Keratinocyte (primary cell): Measurements from ENCODE around the gene STK11IP.

Source experiments
- EZH2 ChIP-seq: IDR thresholded peaks from one replicate; pipeline ENCODE4 v1.6.1; 2012; ENCODE audit warnings: inconsistent platforms, mild to moderate bottlenecking, low read length, moderate library complexity
- TF ChIP-seq, protein P1 (sequence below), 3 experiments: IDR thresholded peaks in 1 of 3; conservative IDR thresholded peaks in 1 of 3; optimal IDR thresholded peaks in 1 of 3; 2 replicates in 2 of 3; 3 replicates in 1 of 3; pipeline versions ENCODE3 to v1.5.1; 2011; ENCODE audit warnings: low read length in 3 of 3, mild to moderate bottlenecking in 3 of 3, moderate library complexity in 2 of 3, control low read depth in 1 of 3, inconsistent platforms in 1 of 3; ENCODE audit not compliant: insufficient read depth in 2 of 3; ENCODE audit errors: extremely low read depth in 1 of 3

DNA sequence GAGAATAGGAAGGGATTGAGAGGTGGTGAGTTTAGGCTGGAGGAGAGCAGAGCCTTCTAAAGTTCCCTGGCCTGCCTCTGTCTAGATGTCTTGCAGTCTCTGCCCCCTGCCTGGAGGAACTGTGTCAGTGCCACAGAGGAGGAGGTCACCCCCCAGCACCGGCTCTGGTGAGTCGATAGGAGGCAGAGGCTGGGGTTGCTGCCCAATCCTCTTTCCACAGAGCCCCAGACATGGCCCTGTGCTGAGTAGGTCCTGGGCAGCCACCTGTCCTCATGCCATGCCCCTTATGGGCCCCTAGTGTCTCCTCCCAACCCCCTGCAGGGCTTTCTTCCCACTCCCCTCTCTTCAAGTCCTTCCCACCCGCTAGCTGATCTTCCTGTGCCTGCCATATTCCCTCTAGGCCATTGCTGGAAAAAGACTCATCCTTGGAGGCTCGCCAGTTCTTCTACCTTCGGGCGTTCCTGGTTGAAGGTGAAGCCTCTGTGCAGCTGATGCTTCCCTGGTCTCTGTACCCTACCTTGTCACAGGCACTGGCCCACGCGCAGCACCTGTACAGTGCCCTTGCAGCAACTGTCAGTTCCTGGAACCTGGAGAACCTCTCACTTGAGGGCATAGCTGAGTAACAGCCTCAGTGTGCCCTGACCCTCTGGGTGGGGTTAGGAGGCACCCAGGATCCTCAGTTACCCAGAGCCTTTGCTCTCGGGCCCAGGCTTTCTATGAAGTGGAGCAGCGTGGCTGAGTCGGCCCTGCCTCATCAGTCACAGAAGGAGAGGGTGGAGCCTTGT is 16.6 kb downstream of the STK11IP start:
- TF ChIP-seq, protein P1, sequence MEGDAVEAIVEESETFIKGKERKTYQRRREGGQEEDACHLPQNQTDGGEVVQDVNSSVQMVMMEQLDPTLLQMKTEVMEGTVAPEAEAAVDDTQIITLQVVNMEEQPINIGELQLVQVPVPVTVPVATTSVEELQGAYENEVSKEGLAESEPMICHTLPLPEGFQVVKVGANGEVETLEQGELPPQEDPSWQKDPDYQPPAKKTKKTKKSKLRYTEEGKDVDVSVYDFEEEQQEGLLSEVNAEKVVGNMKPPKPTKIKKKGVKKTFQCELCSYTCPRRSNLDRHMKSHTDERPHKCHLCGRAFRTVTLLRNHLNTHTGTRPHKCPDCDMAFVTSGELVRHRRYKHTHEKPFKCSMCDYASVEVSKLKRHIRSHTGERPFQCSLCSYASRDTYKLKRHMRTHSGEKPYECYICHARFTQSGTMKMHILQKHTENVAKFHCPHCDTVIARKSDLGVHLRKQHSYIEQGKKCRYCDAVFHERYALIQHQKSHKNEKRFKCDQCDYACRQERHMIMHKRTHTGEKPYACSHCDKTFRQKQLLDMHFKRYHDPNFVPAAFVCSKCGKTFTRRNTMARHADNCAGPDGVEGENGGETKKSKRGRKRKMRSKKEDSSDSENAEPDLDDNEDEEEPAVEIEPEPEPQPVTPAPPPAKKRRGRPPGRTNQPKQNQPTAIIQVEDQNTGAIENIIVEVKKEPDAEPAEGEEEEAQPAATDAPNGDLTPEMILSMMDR (optimal IDR thresholded peaks at IDR 0.05 in 1 of 3, IDR thresholded peaks at IDR 0.05 in 1 of 3, conservative IDR thresholded peaks at IDR 0.05 in 1 of 3; ENCODE audit: extremely low read depth in 1 of 3, insufficient read depth in 2 of 3, low read length in 3 of 3): no peak
- TF ChIP-seq EZH2: no peak
